RWPE2 (cell line): ENCODE measurements around the gene ONECUT1.

ENCODE experiments used
- ATAC-seq: fragments of 200-7000 bp; cut with Tn5 transposase; 3 replicates; pipeline ENCODE4 v1.9.1; 2021; ENCODE audit warnings: low read depth
- DNase-seq: peaks from one replicate; pipeline ENCODE4 v3.0.0-alpha.2; 2020; ENCODE audit warnings: low spot score
- H3K27ac ChIP-seq: fragments of 450-650 bp; 2 replicates; pipeline ENCODE4 v1.5.1; 2017; ENCODE audit warnings: mild to moderate bottlenecking; ENCODE audit not compliant: poor library complexity, severe bottlenecking
- H3K27me3 ChIP-seq: fragments of 250-450 bp; sonication (Bioruptor Pico); 2 replicates; pipeline ENCODE4 v1.5.1; 2021; ENCODE audit warnings: mild to moderate bottlenecking, moderate library complexity; ENCODE audit not compliant: insufficient read depth, poor library complexity, severe bottlenecking
- H3K36me3 ChIP-seq: fragments of 250-450 bp; sonication (Bioruptor Pico); 2 replicates; pipeline ENCODE4 v1.5.1; 2020; ENCODE audit warnings: low read depth, mild to moderate bottlenecking, moderate library complexity
- H3K4me1 ChIP-seq: fragments of 250-450 bp; sonication (Bioruptor Pico); 2 replicates; pipeline ENCODE4 v1.5.1; 2021; ENCODE audit warnings: mild to moderate bottlenecking, moderate library complexity; ENCODE audit not compliant: insufficient read depth, poor library complexity, severe bottlenecking
- H3K4me3 ChIP-seq: fragments of 250-450 bp; sonication (Bioruptor Pico); 2 replicates; pipeline ENCODE4 v1.5.1; 2021; ENCODE audit warnings: mild to moderate bottlenecking, moderate library complexity; ENCODE audit not compliant: severe bottlenecking
- H3K9me3 ChIP-seq: fragments of 250-450 bp; sonication (Bioruptor Pico); 2 replicates; pipeline ENCODE4 v1.5.1; 2021; ENCODE audit warnings: mild to moderate bottlenecking, moderate library complexity; ENCODE audit not compliant: severe bottlenecking
- CTCF ChIP-seq: fragments of 450-650 bp; IDR thresholded peaks from one replicate; pipeline ENCODE4 v1.5.1; 2017; ENCODE audit warnings: mild to moderate bottlenecking, moderate library complexity; ENCODE audit not compliant: poor library complexity, severe bottlenecking

The ONECUT1 gene

GRCh38 chr15:52790941-52791751 is 1.0 kb upstream of the ONECUT1 start:
- Histone ChIP-seq H3K4me3 (no peak overlapping the region), H3K36me3 (no peaks in the 10 kb centered on the region), H3K9me3 (no peaks in the 10 kb centered on the region), H3K27ac (no peak overlapping the region), H3K4me1 (no peaks in the 10 kb centered on the region), H3K27me3 (peaks cover 97% of the 10 kb centered on the region)
- DNase-seq, result no peak
- no peak for TF ChIP-seq CTCF
- ATAC-seq, result no peak

- peak overlapping the region; percentile 30 for H3K4me3 ChIP-seq
- no peak overlapping the region for H3K27ac ChIP-seq
- H3K27me3 ChIP-seq, result peaks cover 97% of the 10 kb centered on the region
- ATAC-seq (peak; percentile 15; the same call in 2 of the 3 replicates), DNase-seq (no peak)
- H3K9me3 ChIP-seq, result no peaks in the 10 kb centered on the region
- TF ChIP-seq CTCF, result no peak
- H3K36me3 ChIP-seq, result no peaks in the 10 kb centered on the region
- H3K4me1 ChIP-seq, result no peaks in the 10 kb centered on the region
These were observed 451 bp downstream of the ONECUT1 start for GRCh38 chr15:52789601-52790168.

- peak; percentile 76 for DNase-seq
- ATAC-seq, result no peak
- H3K9me3 ChIP-seq, result no peaks in the 10 kb centered on the region
- H3K4me3 ChIP-seq, result no peak overlapping the region
- H3K36me3 ChIP-seq, result no peaks in the 10 kb centered on the region
- no peak overlapping the region for H3K27ac ChIP-seq
- no peak for TF ChIP-seq CTCF
- peaks cover 97% of the 10 kb centered on the region for H3K27me3 ChIP-seq
- H3K4me1 ChIP-seq, result no peaks in the 10 kb centered on the region
These were observed 1.0 kb downstream of the ONECUT1 start for GRCh38 chr15:52789008-52789600.

- Histone ChIP-seq H3K27ac (no peak overlapping the region), H3K27me3 (peaks cover 97% of the 10 kb centered on the region), H3K4me1 (no peaks in the 10 kb centered on the region), H3K4me3 (no peak overlapping the region), H3K9me3 (no peaks in the 10 kb centered on the region), H3K36me3 (no peaks in the 10 kb centered on the region)
- ATAC-seq, result peak; percentile 15; the same call in 1 of the 3 replicates
- no peak for TF ChIP-seq CTCF
- DNase-seq, result no peak
These were observed 1.8 kb downstream of the ONECUT1 start for GRCh38 chr15:52788099-52788986.
